Prostate gland (tissue), 2 donors: ENCODE measurements around the gene PIK3CA.

Experiments
- CTCF ChIP-seq, 4 experiments: fragments of 200-600 bp in 2 of 4; fragments of 450-650 bp in 2 of 4; sonication (generic) in 2 of 4; IDR thresholded peaks; 1 replicate in 3 of 4; 2 replicates in 1 of 4; pipeline ENCODE4 v1.5.1; 2016 to 2019; ENCODE audit warnings: antibody characterized with exemption in 4 of 4, mild to moderate bottlenecking in 2 of 4, moderate library complexity in 2 of 4
- POLR2A ChIP-seq: fragments of 450-650 bp; IDR thresholded peaks from one replicate; pipeline ENCODE4 v1.6.1; 2016; ENCODE audit warnings: antibody characterized with exemption, mild to moderate bottlenecking
- POLR2AphosphoS5 ChIP-seq: sonication (generic); formaldehyde crosslinking; IDR thresholded peaks from one replicate; pipeline ENCODE4 v1.6.1; 2017; ENCODE audit warnings: antibody characterized with exemption

DNA sequence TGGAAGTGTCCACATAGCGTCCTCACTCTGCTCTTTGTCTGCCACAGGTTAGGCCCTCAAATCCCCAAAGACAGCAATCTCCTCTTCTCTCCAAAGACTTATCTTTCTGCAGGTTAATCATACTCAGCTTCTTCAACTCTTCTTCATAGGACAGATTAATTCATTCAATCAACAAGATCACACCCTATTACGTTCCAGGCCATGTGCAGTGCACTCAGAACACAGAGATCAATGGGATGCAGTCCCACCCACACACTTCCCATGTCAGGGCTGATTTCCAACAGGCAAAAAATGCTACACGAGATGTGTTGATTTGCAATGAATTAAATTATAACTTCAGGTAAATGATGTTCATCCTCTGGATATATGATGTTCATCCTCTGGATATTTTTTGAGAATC lies 141.1 kb downstream of the PIK3CA start:
- TF ChIP-seq CTCF (IDR thresholded peaks at IDR 0.05): no peak
- no peak for TF ChIP-seq POLR2AphosphoS5
- TF ChIP-seq POLR2A: no peak
